ENCODE measurements around the gene RSPH6A.
"Not testable (repeated sequence)": the region's sequence is repeated elsewhere in the genome, so short reads cannot be mapped to it uniquely, and the experiment has no call there.

The RSPH6A gene

DNA sequence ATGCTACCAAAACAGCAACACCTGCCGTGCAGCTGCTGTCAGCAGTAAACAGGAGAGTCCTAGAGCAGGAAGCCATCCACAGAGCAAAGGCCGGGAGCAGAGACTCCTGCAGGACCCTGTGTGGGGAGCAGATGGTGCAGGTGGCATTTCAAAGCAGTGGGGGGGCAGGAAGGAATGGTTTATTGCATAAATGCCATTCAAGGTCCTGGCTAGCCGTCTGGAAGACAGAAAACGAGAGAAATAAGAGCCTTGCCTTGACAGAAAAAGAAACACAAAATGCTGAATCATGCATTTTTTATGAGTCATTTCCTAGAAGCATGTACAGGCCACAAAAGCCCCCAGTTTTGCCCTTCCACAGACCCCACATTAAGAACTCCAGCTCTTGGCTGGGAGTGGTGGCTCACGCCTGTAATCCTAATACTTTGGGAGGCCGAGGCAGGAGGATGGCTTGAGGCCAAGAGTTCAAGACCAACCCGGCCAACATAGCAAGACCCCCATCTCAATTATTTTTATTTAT lies 5.4 kb downstream of the RSPH6A start:
- DNase-seq (ENCODE audit: low spot score) = no peak
- no peak for TF ChIP-seq CTCF (IDR thresholded peaks at IDR 0.05; ENCODE audit: extremely low read depth, insufficient read depth, missing control alignments)
- in situ Hi-C loops (cut with MboI; ENCODE audit: low pct_unique_long_range_greater_than_20kb, low sequenced_read_pairs, unreplicated experiment) = no loop called here

DNA sequence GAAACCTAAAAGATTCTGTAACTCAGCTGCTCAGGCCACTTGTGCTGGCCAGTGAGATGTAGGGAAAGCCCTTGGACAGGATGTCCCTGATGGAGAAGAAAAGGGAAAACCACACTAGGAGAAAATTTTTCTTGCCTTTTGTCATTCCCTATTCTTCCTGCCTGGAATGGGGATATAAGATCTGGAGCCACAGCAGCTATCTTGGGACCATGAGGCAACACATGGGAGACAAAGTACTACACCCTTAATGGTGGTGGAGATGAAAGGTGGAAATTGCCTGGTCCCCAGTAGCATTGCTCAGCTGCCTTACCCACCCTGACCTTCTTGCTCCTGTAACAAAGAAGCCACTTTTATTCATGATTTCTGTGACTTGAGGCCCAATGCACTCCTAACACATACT lies 9.4 kb downstream of the RSPH6A start:
- no peak for TF ChIP-seq CTCF (IDR thresholded peaks at IDR 0.05; ENCODE audit: extremely low read depth, insufficient read depth, missing control alignments)
- no peak for DNase-seq (ENCODE audit: low spot score)
- in situ Hi-C loops (cut with MboI; ENCODE audit: low pct_unique_long_range_greater_than_20kb, low sequenced_read_pairs, unreplicated experiment) = no loop called here

GRCh38 chr19:45804959-45805230 lies 10.2 kb downstream of the RSPH6A start:
- in situ Hi-C loops (cut with MboI; ENCODE audit: low pct_unique_long_range_greater_than_20kb, low sequenced_read_pairs, unreplicated experiment) = no loop called here
- DNase-seq (ENCODE audit: low spot score) = no peak
- no peak for TF ChIP-seq CTCF (IDR thresholded peaks at IDR 0.05; ENCODE audit: extremely low read depth, insufficient read depth, missing control alignments)

DNA sequence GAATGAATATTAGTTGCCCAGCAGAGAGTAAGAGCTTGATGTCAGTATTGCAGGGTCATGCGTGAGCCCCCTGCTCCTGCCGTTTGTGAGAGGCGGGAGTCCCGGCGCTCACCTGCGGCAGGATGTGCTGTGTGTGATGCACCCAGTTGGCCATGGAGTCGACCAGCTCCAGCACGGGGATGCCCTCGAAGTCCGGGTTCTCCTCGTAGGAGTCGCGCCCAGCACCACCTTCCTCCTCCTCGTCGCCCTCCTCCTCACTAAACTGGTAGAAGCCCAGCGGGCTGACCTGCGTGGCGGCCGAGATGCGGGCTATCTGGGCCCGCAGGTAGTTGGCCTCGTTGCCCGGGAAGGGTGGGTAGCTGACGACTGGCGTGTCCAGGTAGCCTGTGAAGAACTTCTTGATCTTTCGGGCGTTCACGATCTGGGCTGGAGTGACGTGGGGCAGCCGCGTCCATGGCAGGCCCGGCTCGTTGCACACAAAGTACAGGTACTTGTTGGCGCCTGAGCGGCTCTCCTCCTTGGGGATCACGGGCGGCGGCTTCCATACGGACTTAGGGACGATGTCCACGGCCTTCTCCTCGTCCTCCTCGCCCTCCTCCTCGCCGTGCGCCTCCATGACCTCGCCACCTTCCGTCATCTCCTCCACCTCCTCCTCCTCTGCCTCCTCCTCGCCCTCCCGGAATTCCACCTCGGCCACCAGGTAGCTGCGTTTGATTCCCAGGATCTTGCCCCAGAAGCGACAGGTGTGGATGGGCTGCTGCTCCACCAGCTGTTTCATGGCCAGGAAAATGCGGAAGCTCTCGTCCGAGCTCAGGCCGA lies 10.8 kb downstream of the RSPH6A start:
- in situ Hi-C loops (cut with MboI; ENCODE audit: low pct_unique_long_range_greater_than_20kb, low sequenced_read_pairs, unreplicated experiment) = no loop called here
- no peak for TF ChIP-seq CTCF (IDR thresholded peaks at IDR 0.05; ENCODE audit: extremely low read depth, insufficient read depth, missing control alignments)
- no peak for DNase-seq (ENCODE audit: low spot score)

GRCh38 chr19:45801603-45802175 lies 13.4 kb downstream of the RSPH6A start:
- in situ Hi-C loops (cut with MboI; ENCODE audit: low pct_unique_long_range_greater_than_20kb, low sequenced_read_pairs, unreplicated experiment) = no loop called here
- no peak for DNase-seq (ENCODE audit: low spot score)
- no peak for TF ChIP-seq CTCF (IDR thresholded peaks at IDR 0.05; ENCODE audit: extremely low read depth, insufficient read depth, missing control alignments)

DNA sequence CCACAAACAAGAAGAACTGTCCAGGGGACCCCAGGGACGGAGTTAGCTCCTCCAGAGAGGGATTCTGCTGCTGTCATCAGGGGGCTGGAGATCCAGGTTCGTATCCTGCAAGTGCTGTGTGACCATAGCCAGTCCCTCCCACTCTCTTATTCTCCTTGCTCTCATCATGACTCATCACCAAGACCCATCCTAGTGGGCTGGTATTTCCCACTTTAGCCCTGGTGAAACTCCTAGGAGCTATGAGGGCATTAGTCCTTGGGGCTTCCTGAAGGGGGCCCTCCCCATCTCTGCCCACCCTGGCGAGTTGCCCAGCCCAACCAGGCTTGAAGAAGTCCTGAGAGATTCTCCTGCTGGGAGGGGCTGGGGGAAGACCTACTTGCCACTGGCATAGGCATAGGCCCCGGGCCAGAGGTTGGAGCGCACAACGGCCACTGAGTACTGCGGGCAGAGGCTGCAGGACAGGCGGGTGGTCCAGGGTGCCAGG lies 15.0 kb downstream of the RSPH6A start:
- TF ChIP-seq CTCF (IDR thresholded peaks at IDR 0.05; ENCODE audit: extremely low read depth, insufficient read depth, missing control alignments) = no peak
- no peak for DNase-seq (ENCODE audit: low spot score)
- in situ Hi-C loops (cut with MboI; ENCODE audit: low pct_unique_long_range_greater_than_20kb, low sequenced_read_pairs, unreplicated experiment) = no loop called here

GRCh38 chr19:45799541-45799940 lies 15.6 kb downstream of the RSPH6A start:
- in situ Hi-C loops (cut with MboI; ENCODE audit: low pct_unique_long_range_greater_than_20kb, low sequenced_read_pairs, unreplicated experiment); DNase-seq (ENCODE audit: low spot score): not testable (repeated sequence)

All from GM13977 (cell line).